Astrocyte of the cerebellum (primary cell): Measurements from ENCODE around the gene BPTF.
"Not testable (repeated sequence)": the region's sequence is repeated elsewhere in the genome, so short reads cannot be mapped to it uniquely, and the experiment has no call there.

Experiments
- DNase-seq: peaks from one replicate; pipeline ENCODE4 v3.0.0-alpha.2; 2011; ENCODE audit warnings: low read depth
- H3K4me3 ChIP-seq: 2 replicates; pipeline ENCODE4 v1.5.1; 2011; ENCODE audit warnings: mild to moderate bottlenecking, low read depth, low read length, moderate library complexity
- CTCF ChIP-seq: IDR thresholded peaks from 2 replicates; pipeline ENCODE4 v1.5.1; 2012; ENCODE audit warnings: low read length, low read depth, moderate library complexity, mild to moderate bottlenecking; ENCODE audit errors: missing control alignments
- in situ Hi-C: cut with HindIII; loops from 2 replicates; pipeline ENCODE4 v1.10.0; 2017; ENCODE audit warnings: low sequenced_read_pairs

Gene BPTF

GRCh38 chr17:67912656-67913055 is 87.4 kb downstream of the BPTF start:
- TF ChIP-seq CTCF, result no peak
- no peak overlapping the region for H3K4me3 ChIP-seq
- in situ Hi-C loops, result no loop called here
- DNase-seq, result no peak

GRCh38 chr17:67920212-67920611 is 94.9 kb downstream of the BPTF start:
- in situ Hi-C loops, result no loop called here
- TF ChIP-seq CTCF, result no peak
- no peak overlapping the region for H3K4me3 ChIP-seq
- no peak for DNase-seq

- no peak overlapping the region for H3K4me3 ChIP-seq
- peak; percentile 6 for DNase-seq
- in situ Hi-C loops, result no loop called here
- TF ChIP-seq CTCF, result no peak
Observed at GRCh38 chr17:67922503-67922902, 97.2 kb downstream of the BPTF start.

GRCh38 chr17:67928842-67929241 is 103.5 kb downstream of the BPTF start:
- DNase-seq, H3K4me3 ChIP-seq, in situ Hi-C loops: not testable (repeated sequence)

- DNase-seq, result no peak
- in situ Hi-C loops, result no loop called here
- TF ChIP-seq CTCF, result no peak
- H3K4me3 ChIP-seq, result no peak overlapping the region
Observed at GRCh38 chr17:67931227-67931626, 105.9 kb downstream of the BPTF start.

GRCh38 chr17:67942810-67943209 is 117.5 kb downstream of the BPTF start:
- in situ Hi-C loops, result no loop called here
- H3K4me3 ChIP-seq, result no peak overlapping the region
- peak; percentile 38 for TF ChIP-seq CTCF
- DNase-seq, result no peak

- TF ChIP-seq CTCF, result no peak
- in situ Hi-C loops, result no loop called here
- no peak overlapping the region for H3K4me3 ChIP-seq
- DNase-seq, result no peak
Observed at GRCh38 chr17:67944035-67944434, 118.7 kb downstream of the BPTF start.
